Left forelimb (tissue), 1 donor: ENCODE measurements around the gene PRAMEF1.
"Not testable (repeated sequence)": the region's sequence is repeated elsewhere in the genome, so short reads cannot be mapped to it uniquely, and the experiment has no call there.

Experiments
- DNase-seq: peaks from one replicate; pipeline ENCODE4 v3.0.0-alpha.2; 2018; ENCODE audit warnings: low spot score

Gene PRAMEF1

GRCh38 chr1:12776801-12777557, 14.2 kb upstream of the PRAMEF1 start:
- no peak for DNase-seq

- no peak for DNase-seq
These were observed 13.1 kb upstream of the PRAMEF1 start for GRCh38 chr1:12778061-12778460.

- no peak for DNase-seq
These were observed 12.3 kb upstream of the PRAMEF1 start for GRCh38 chr1:12778907-12779306.

GRCh38 chr1:12781488-12781887, 9.7 kb upstream of the PRAMEF1 start:
- not testable (repeated sequence) for DNase-seq

GRCh38 chr1:12783783-12784182, 7.4 kb upstream of the PRAMEF1 start:
- DNase-seq: not testable (repeated sequence)

GRCh38 chr1:12784729-12785128, 6.5 kb upstream of the PRAMEF1 start:
- not testable (repeated sequence) for DNase-seq

- no peak for DNase-seq
These were observed 7.7 kb downstream of the PRAMEF1 start for GRCh38 chr1:12798911-12799310.

GRCh38 chr1:12799730-12800129, 8.5 kb downstream of the PRAMEF1 start:
- DNase-seq: no peak

GRCh38 chr1:12809933-12810332, 18.7 kb downstream of the PRAMEF1 start:
- DNase-seq: no peak

GRCh38 chr1:12810691-12811408, 19.7 kb downstream of the PRAMEF1 start:
- DNase-seq: no peak

- no peak for DNase-seq
These were observed 20.2 kb downstream of the PRAMEF1 start for GRCh38 chr1:12811409-12811784.

- not testable (repeated sequence) for DNase-seq
These were observed 27.9 kb downstream of the PRAMEF1 start for GRCh38 chr1:12819061-12819460.

GRCh38 chr1:12831310-12831709, 40.1 kb downstream of the PRAMEF1 start, which contains the start of gene PRAMEF11:
Gene PRAMEF11, minus strand, starts transcription at chr1:12831410. Its CDS starts 2,621 bp downstream, at chr1:12828789.
- not testable (repeated sequence) for DNase-seq

GRCh38 chr1:12833251-12833650, 42.1 kb downstream of the PRAMEF1 start:
- DNase-seq: not testable (repeated sequence)
